Loucy (cell line): ENCODE data around the gene C10orf143.

Experiments used
- EZH2phosphoT487 ChIP-seq: fragments of 200-600 bp; IDR thresholded peaks from 2 replicates; pipeline ENCODE4 v1.6.1; 2018; ENCODE audit warnings: antibody characterized with exemption, mild to moderate bottlenecking, moderate library complexity, borderline replicate concordance
- TF ChIP-seq, protein P1 (sequence below): fragments of 200-600 bp; sonication (generic); conservative IDR thresholded peaks from 2 replicates; pipeline ENCODE4 v1.5.1; 2014; ENCODE audit warnings: mild to moderate bottlenecking, antibody characterized with exemption, low read length

DNA sequence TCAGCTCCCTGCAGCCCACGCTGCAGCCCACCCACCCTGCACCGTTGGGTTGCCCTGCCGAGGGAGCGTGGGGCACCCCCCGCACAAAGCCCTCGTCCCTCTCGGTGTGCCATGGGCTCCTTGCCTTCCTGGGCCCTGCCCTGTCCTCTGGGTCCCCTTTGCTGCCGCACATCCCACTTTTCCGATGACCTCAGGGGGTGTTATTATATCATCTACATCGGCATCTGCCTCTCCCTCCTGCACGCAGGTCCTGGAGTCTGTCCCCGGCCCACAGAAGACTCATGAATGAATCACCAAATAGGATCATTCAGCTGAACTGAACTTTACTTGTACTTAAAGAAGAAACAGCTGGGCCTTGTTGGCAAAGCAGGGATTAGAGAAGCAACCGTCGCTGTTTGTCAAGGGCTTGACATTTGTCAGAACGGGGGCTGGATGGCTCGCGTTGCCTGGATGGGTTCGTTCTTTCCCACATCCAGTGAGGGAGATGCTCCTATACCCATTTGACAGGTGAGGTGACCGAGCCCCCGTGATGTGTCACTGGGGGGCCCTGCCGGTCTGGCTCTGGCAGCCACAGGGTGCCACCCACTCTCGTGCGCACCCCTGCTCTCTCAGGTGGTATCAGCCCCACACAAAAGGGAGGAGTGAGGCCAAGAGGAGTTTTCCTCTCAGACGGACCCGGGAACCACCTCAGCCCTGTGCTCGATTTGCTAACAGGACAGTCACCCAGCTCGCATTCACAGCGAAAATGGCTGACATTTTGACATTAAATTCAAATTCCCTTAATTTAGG is 87.9 kb downstream of the C10orf143 start:
- TF ChIP-seq, protein P1, sequence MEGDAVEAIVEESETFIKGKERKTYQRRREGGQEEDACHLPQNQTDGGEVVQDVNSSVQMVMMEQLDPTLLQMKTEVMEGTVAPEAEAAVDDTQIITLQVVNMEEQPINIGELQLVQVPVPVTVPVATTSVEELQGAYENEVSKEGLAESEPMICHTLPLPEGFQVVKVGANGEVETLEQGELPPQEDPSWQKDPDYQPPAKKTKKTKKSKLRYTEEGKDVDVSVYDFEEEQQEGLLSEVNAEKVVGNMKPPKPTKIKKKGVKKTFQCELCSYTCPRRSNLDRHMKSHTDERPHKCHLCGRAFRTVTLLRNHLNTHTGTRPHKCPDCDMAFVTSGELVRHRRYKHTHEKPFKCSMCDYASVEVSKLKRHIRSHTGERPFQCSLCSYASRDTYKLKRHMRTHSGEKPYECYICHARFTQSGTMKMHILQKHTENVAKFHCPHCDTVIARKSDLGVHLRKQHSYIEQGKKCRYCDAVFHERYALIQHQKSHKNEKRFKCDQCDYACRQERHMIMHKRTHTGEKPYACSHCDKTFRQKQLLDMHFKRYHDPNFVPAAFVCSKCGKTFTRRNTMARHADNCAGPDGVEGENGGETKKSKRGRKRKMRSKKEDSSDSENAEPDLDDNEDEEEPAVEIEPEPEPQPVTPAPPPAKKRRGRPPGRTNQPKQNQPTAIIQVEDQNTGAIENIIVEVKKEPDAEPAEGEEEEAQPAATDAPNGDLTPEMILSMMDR, result no peak
- no peak for TF ChIP-seq EZH2phosphoT487
